Astrocyte (in vitro differentiated cells and primary cell): ENCODE data around the gene PLCG2. TPM values are rescaled to one million over a fixed set of nuclear protein-coding genes. Genes with fewer than 3 reads are reported as not detected.

Experiments
- DNase-seq: peaks from one replicate; pipeline ENCODE4 v3.0.0-alpha.2; 2010; ENCODE audit warnings: low read depth
- FAIRE-seq: peaks from 2 replicates; lab custom pipeline; 2011; peaks lifted over from hg19 to GRCh38; lab: Jason Lieb, UNC
- H2AFZ ChIP-seq: 2 replicates; pipeline ENCODE4 v1.6.0; 2012; ENCODE audit warnings: low read depth, low read length, inconsistent platforms
- H3K27ac ChIP-seq: 2 replicates; pipeline ENCODE4 v1.5.1; 2011; ENCODE audit warnings: low read depth, low read length, inconsistent platforms
- H3K27me3 ChIP-seq: 2 replicates; pipeline ENCODE4 v1.6.0; 2011; ENCODE audit warnings: low read length, inconsistent platforms; ENCODE audit not compliant: insufficient read depth
- H3K36me3 ChIP-seq: 2 replicates; pipeline ENCODE4 v1.5.1; 2011; ENCODE audit warnings: low read length, inconsistent platforms; ENCODE audit not compliant: insufficient read depth
- H3K4me1 ChIP-seq: 2 replicates; pipeline ENCODE4 v1.5.1; 2011; ENCODE audit warnings: low read length, inconsistent platforms; ENCODE audit not compliant: insufficient read depth
- H3K4me2 ChIP-seq: 2 replicates; pipeline ENCODE4 v1.6.0; 2012; ENCODE audit warnings: low read length, inconsistent platforms
- H3K4me3 ChIP-seq: 2 replicates; pipeline ENCODE4 v1.5.1; 2011; ENCODE audit warnings: low read depth, mild to moderate bottlenecking, low read length, inconsistent platforms; ENCODE audit not compliant: insufficient read depth
- H3K79me2 ChIP-seq: 2 replicates; pipeline ENCODE4 v1.6.0; 2012; ENCODE audit warnings: mild to moderate bottlenecking, low read length, inconsistent platforms; ENCODE audit not compliant: insufficient read depth
- H3K9ac ChIP-seq: 2 replicates; pipeline ENCODE4 v1.6.0; 2012; ENCODE audit warnings: mild to moderate bottlenecking, low read length, inconsistent platforms
- H3K9me3 ChIP-seq: 2 replicates; pipeline ENCODE4 v1.5.1; 2012; ENCODE audit warnings: low read depth, mild to moderate bottlenecking, low read length, inconsistent platforms; ENCODE audit not compliant: insufficient read depth
- H4K20me1 ChIP-seq: 2 replicates; pipeline ENCODE4 v1.6.0; 2012; ENCODE audit warnings: low read length, inconsistent platforms; ENCODE audit not compliant: insufficient read depth
- H3K27ac Mint-ChIP-seq: one replicate; pipeline ENCODE4 v1.8.0; 2021; ENCODE audit warnings: mild to moderate bottlenecking, mixed read lengths; ENCODE audit not compliant: unreplicated experiment
- H3K27me3 Mint-ChIP-seq: one replicate; pipeline ENCODE4 v1.8.0; 2021; ENCODE audit warnings: low read depth, mixed read lengths; ENCODE audit not compliant: unreplicated experiment
- H3K36me3 Mint-ChIP-seq: one replicate; pipeline ENCODE4 v1.8.0; 2021; ENCODE audit warnings: low read depth, mixed read lengths; ENCODE audit not compliant: unreplicated experiment
- H3K4me1 Mint-ChIP-seq: one replicate; pipeline ENCODE4 v1.8.0; 2021; ENCODE audit warnings: low read depth, mixed read lengths; ENCODE audit not compliant: unreplicated experiment
- H3K4me3 Mint-ChIP-seq: one replicate; pipeline ENCODE4 v1.8.0; 2021; ENCODE audit warnings: mild to moderate bottlenecking, moderate library complexity, mixed read lengths; ENCODE audit not compliant: unreplicated experiment
- H3K9me3 Mint-ChIP-seq: one replicate; pipeline ENCODE4 v1.8.0; 2021; ENCODE audit warnings: mild to moderate bottlenecking, mixed read lengths; ENCODE audit not compliant: unreplicated experiment
- CTCF ChIP-seq: IDR thresholded peaks from 2 replicates; pipeline ENCODE4 v1.5.1; 2011; ENCODE audit warnings: low read depth, mild to moderate bottlenecking, inconsistent platforms, low read length, moderate library complexity; ENCODE audit not compliant: insufficient read depth
- EZH2 ChIP-seq: IDR thresholded peaks from 2 replicates; pipeline ENCODE4 v1.6.1; 2012; ENCODE audit warnings: mild to moderate bottlenecking, low read length, inconsistent platforms; ENCODE audit not compliant: insufficient read depth
- total RNA-seq: library from RNA; stranded (reverse); gene quantifications from 2 replicates; pipeline ENCODE4 v1.2.1, GENCODE V29; 2021

The PLCG2 gene
- total RNA-seq, 1 donor from 2014 or later: 3.1 TPM

- H3K36me3 ChIP-seq: no peaks in the 10 kb centered on the region
- H3K9ac ChIP-seq: no peak overlapping the region
- H3K79me2 ChIP-seq: no peaks in the 10 kb centered on the region
- peak; percentile 46 for TF ChIP-seq CTCF
- TF ChIP-seq EZH2: no peak
- H2AFZ ChIP-seq: no peak overlapping the region
- H3K9me3 ChIP-seq: no peaks in the 10 kb centered on the region
- DNase-seq: peak; percentile 82
- no peak overlapping the region for H3K4me3 ChIP-seq
- Mint-ChIP-seq H3K27me3 (peaks cover 11% of the 10 kb centered on the region), H3K4me1 (peaks cover 18% of the 10 kb centered on the region), H3K9me3 (no peaks in the 10 kb centered on the region), H3K27ac (peak overlapping the region; percentile 48), H3K36me3 (no peaks in the 10 kb centered on the region), H3K4me3 (no peak overlapping the region)
- H3K4me2 ChIP-seq: peak overlapping the region; percentile 39
- no peaks in the 10 kb centered on the region for H4K20me1 ChIP-seq
- H3K27me3 ChIP-seq: peaks cover 2% of the 10 kb centered on the region
- H3K4me1 ChIP-seq: peaks cover 10% of the 10 kb centered on the region
- H3K27ac ChIP-seq: no peak overlapping the region
- FAIRE-seq: no peak
Measured at GRCh38 chr16:81940781-81941560, 161.9 kb downstream of the PLCG2 start.

- Mint-ChIP-seq H3K4me3 (no peak overlapping the region), H3K27ac (peak overlapping the region; percentile 34), H3K9me3 (no peaks in the 10 kb centered on the region), H3K36me3 (no peaks in the 10 kb centered on the region), H3K27me3 (peaks cover 11% of the 10 kb centered on the region), H3K4me1 (peaks cover 24% of the 10 kb centered on the region)
- H3K9ac ChIP-seq: no peak overlapping the region
- TF ChIP-seq EZH2 (no peak), CTCF (no peak)
- no peaks in the 10 kb centered on the region for H3K9me3 ChIP-seq
- H3K4me2 ChIP-seq: no peak overlapping the region
- peaks cover 16% of the 10 kb centered on the region for H3K4me1 ChIP-seq
- H3K79me2 ChIP-seq: no peaks in the 10 kb centered on the region
- H3K27ac ChIP-seq: no peak overlapping the region
- FAIRE-seq: no peak
- H3K36me3 ChIP-seq: no peaks in the 10 kb centered on the region
- no peak overlapping the region for H3K4me3 ChIP-seq
- no peaks in the 10 kb centered on the region for H4K20me1 ChIP-seq
- peaks cover 2% of the 10 kb centered on the region for H3K27me3 ChIP-seq
- no peak overlapping the region for H2AFZ ChIP-seq
- DNase-seq: no peak
Measured at GRCh38 chr16:81942007-81942601, 163.0 kb downstream of the PLCG2 start.

- Histone ChIP-seq H3K27ac (peak overlapping the region; percentile 41), H3K27me3 (no peaks in the 10 kb centered on the region), H3K4me3 (no peak overlapping the region), H3K4me1 (peaks cover 16% of the 10 kb centered on the region), H3K79me2 (no peaks in the 10 kb centered on the region), H3K9ac (peak overlapping the region; percentile 32), H3K36me3 (no peaks in the 10 kb centered on the region), H3K9me3 (no peaks in the 10 kb centered on the region), H3K4me2 (peak overlapping the region; percentile 63), H4K20me1 (no peaks in the 10 kb centered on the region), H2AFZ (no peak overlapping the region)
- H3K36me3 Mint-ChIP-seq: no peaks in the 10 kb centered on the region
- peak overlapping the region; percentile 67 for H3K27ac Mint-ChIP-seq
- peak; percentile 83 for DNase-seq
- H3K27me3 Mint-ChIP-seq: peaks cover 5% of the 10 kb centered on the region
- no peak overlapping the region for H3K4me3 Mint-ChIP-seq
- FAIRE-seq: no peak
- peaks cover 22% of the 10 kb centered on the region for H3K4me1 Mint-ChIP-seq
- H3K9me3 Mint-ChIP-seq: peaks cover 2% of the 10 kb centered on the region
- TF ChIP-seq CTCF (no peak), EZH2 (no peak)
Measured at GRCh38 chr16:81945665-81946064, 166.6 kb downstream of the PLCG2 start.
